HCT116 (cell line): ENCODE measurements around the gene ZC2HC1C. TPM values are rescaled to one million over a fixed set of nuclear protein-coding genes. Genes with fewer than 3 reads are reported as not detected.

Experiments used
- ATAC-seq: fragments of 200-7000 bp; cut with Tn5 transposase; 2 replicates; pipeline ENCODE4 v1.9.1; 2020; ENCODE audit warnings: mild to moderate bottlenecking, moderate library complexity
- BruUV-seq: library from RNA; stranded (reverse); fragments of 400-500 nt; replicated peaks from 2 replicates; lab custom pipeline; 2021; lab: Mats Ljungman, UMichigan
- CTCF ChIA-PET: fragments of 300-600 bp; sonication (Branson Sonifier 250); formaldehyde crosslinking; loops from one replicate; lab custom pipeline; 2021; ENCODE audit warnings: antibody characterized with exemption; lab: Charles Lee
- POLR2A ChIA-PET: fragments of 300-600, 350-600 bp; sonication (Branson Sonifier 250); formaldehyde crosslinking; loops from one replicate; lab custom pipeline; 2021; ENCODE audit warnings: antibody characterized with exemption; lab: Charles Lee
- RAD21 ChIA-PET, 2 experiments: fragments of 300-600 bp; sonication (Branson Sonifier 250); formaldehyde crosslinking; loops; one replicate each; lab custom pipeline; 2023; ENCODE audit warnings: low total read pairs in 2 of 2; ENCODE audit not compliant: uncharacterized antibody in 2 of 2, unreplicated experiment in 2 of 2, low non-redundant PET in 1 of 2; lab: Charles Lee
- DNase-seq: peaks from one replicate; pipeline ENCODE4 v3.0.0-alpha.2; 2010; ENCODE audit warnings: low read depth, low spot score
- H2AFZ ChIP-seq: fragments of 200-600 bp; shearing (Covaris generic), sonication (generic); 2 replicates; pipeline ENCODE4 v1.6.1; 2017; ENCODE audit warnings: low read depth, mixed run types, mixed read lengths, antibody characterized with exemption, low read length; ENCODE audit not compliant: poor library complexity, severe bottlenecking
- H3K27ac ChIP-seq: 2 replicates; pipeline ENCODE4 v1.5.1; 2012; ENCODE audit warnings: low read depth, low read length
- H3K27me3 ChIP-seq: fragments of 200-600 bp; sonication (generic); 2 replicates; pipeline ENCODE4 v1.6.1; 2016; ENCODE audit warnings: mixed run types, low read length, mixed read lengths; ENCODE audit not compliant: insufficient read depth
- H3K36me3 ChIP-seq, 2 experiments: fragments of 200-500 bp in 1 of 2; fragments of 200-600 bp in 1 of 2; sonication (Bioruptor generic) in 1 of 2; sonication (generic) in 1 of 2; 2 replicates each; pipeline versions ENCODE4 v1.5.1 to v1.6.1; 2014 to 2016; ENCODE audit warnings: low read length in 2 of 2, inconsistent platforms in 1 of 2, mixed read lengths in 1 of 2, mixed run types in 1 of 2; ENCODE audit not compliant: insufficient read depth in 2 of 2, control insufficient read depth in 1 of 2
- H3K4me1 ChIP-seq, 2 experiments: fragments of 200-600 bp in 1 of 2; sonication (generic) in 1 of 2; 2 replicates each; pipeline versions ENCODE4 v1.5.1 to v1.6.1; 2012 to 2017; ENCODE audit warnings: low read length in 2 of 2, inconsistent platforms in 1 of 2, mild to moderate bottlenecking in 1 of 2, mixed read lengths in 1 of 2, mixed run types in 1 of 2, moderate library complexity in 1 of 2; ENCODE audit not compliant: insufficient read depth in 2 of 2, control insufficient read depth in 1 of 2
- H3K4me2 ChIP-seq: fragments of 200-600 bp; sonication (generic); 2 replicates; pipeline ENCODE4 v1.6.1; 2017; ENCODE audit warnings: mixed run types, low read length, mixed read lengths
- H3K4me3 ChIP-seq, 2 experiments: fragments of 200-600 bp in 1 of 2; sonication (generic) in 1 of 2; replicated peaks in 1 of 2; 2 replicates each; pipeline ENCODE4 v1.5.1; 2011 to 2016; ENCODE audit warnings: low read length in 2 of 2, control low read depth in 1 of 2, low read depth in 1 of 2, mild to moderate bottlenecking in 1 of 2, mixed read lengths in 1 of 2, mixed run types in 1 of 2
- H3K79me2 ChIP-seq: fragments of 200-600 bp; sonication (generic); 2 replicates; pipeline ENCODE4 v1.6.1; 2017; ENCODE audit warnings: mild to moderate bottlenecking, mixed run types, low read length, moderate library complexity, mixed read lengths; ENCODE audit not compliant: insufficient read depth
- H3K9ac ChIP-seq: fragments of 200-600 bp; sonication (generic); 2 replicates; pipeline ENCODE4 v1.6.1; 2016; ENCODE audit warnings: low read length, mixed read lengths
- H3K9me2 ChIP-seq: fragments of 200-600 bp; sonication (generic), shearing (Covaris generic); 2 replicates; pipeline ENCODE4 v1.6.1; 2017; ENCODE audit warnings: mixed run types, mild to moderate bottlenecking, moderate library complexity; ENCODE audit not compliant: insufficient read depth
- H3K9me3 ChIP-seq, 2 experiments: fragments of 200-500 bp in 1 of 2; fragments of 200-600 bp in 1 of 2; sonication (Bioruptor generic) in 1 of 2; sonication (generic) in 1 of 2; 2 replicates each; pipeline ENCODE4 v1.6.1; 2014 to 2017; ENCODE audit warnings: low read length in 2 of 2, mixed read lengths in 2 of 2, inconsistent platforms in 1 of 2, low read depth in 1 of 2, mild to moderate bottlenecking in 1 of 2, mixed run types in 1 of 2, moderate library complexity in 1 of 2; ENCODE audit not compliant: control insufficient read depth in 1 of 2, insufficient read depth in 1 of 2
- H4K20me1 ChIP-seq: fragments of 200-600 bp; sonication (generic), shearing (Covaris generic); 2 replicates; pipeline ENCODE4 v1.6.1; 2017; ENCODE audit warnings: mixed run types, mild to moderate bottlenecking, moderate library complexity; ENCODE audit not compliant: insufficient read depth
- ATF3 ChIP-seq: IDR thresholded peaks from 2 replicates; pipeline ENCODE4 v1.6.1; 2012
- CBX3 ChIP-seq: IDR thresholded peaks from 2 replicates; pipeline ENCODE4 v1.6.1; 2012; ENCODE audit warnings: low read depth
- CEBPB ChIP-seq: IDR thresholded peaks from 2 replicates; pipeline ENCODE4 v1.6.1; 2012; ENCODE audit warnings: low read depth
- EGR1 ChIP-seq: IDR thresholded peaks from 2 replicates; pipeline ENCODE4 v1.6.1; 2012; ENCODE audit warnings: low read depth
- ELF1 ChIP-seq: IDR thresholded peaks from 2 replicates; pipeline ENCODE4 v1.6.1; 2012; ENCODE audit warnings: low read depth, borderline replicate concordance
- EZH2phosphoT487 ChIP-seq: fragments of 200-600 bp; IDR thresholded peaks from 2 replicates; pipeline ENCODE4 v1.6.1; 2018; ENCODE audit warnings: antibody characterized with exemption, borderline replicate concordance
- FOSL1 ChIP-seq: IDR thresholded peaks from 2 replicates; pipeline ENCODE4 v1.6.1; 2012; ENCODE audit warnings: low read depth
- JUND ChIP-seq: IDR thresholded peaks from 2 replicates; pipeline ENCODE4 v1.6.1; 2012
- POLR2A ChIP-seq: IDR thresholded peaks from 2 replicates; pipeline ENCODE4 v1.7.0; 2011; ENCODE audit warnings: borderline replicate concordance; ENCODE audit not compliant: insufficient read depth, insufficient read length; ENCODE audit errors: extremely low read depth
- POLR2AphosphoS5 ChIP-seq: IDR thresholded peaks from 2 replicates; pipeline ENCODE4 v1.6.1; 2011; ENCODE audit warnings: mild to moderate bottlenecking, low read depth, low read length, moderate library complexity
- REST ChIP-seq: IDR thresholded peaks from 2 replicates; pipeline ENCODE4 v1.6.1; 2012; ENCODE audit warnings: low read depth
- SIN3A ChIP-seq: IDR thresholded peaks from 2 replicates; pipeline ENCODE4 v1.6.1; 2012; ENCODE audit warnings: low read depth
- SP1 ChIP-seq: IDR thresholded peaks from 2 replicates; pipeline ENCODE4 v1.6.1; 2012; ENCODE audit warnings: low read depth
- SRF ChIP-seq: IDR thresholded peaks from 2 replicates; pipeline ENCODE4 v1.6.1; 2012; ENCODE audit warnings: low read depth
- TCF7L2 ChIP-seq: IDR thresholded peaks from 2 replicates; pipeline ENCODE4 v1.7.0; 2011; ENCODE audit warnings: borderline replicate concordance, inconsistent platforms; ENCODE audit not compliant: insufficient read depth, insufficient read length; ENCODE audit errors: extremely low read depth
- ZBTB33 ChIP-seq: IDR thresholded peaks from 2 replicates; pipeline ENCODE4 v1.6.1; 2011; ENCODE audit warnings: mild to moderate bottlenecking, low read length, moderate library complexity; ENCODE audit not compliant: insufficient replicate concordance; ENCODE audit errors: extremely low read depth
- ZFX ChIP-seq: fragments of 450-650 bp; IDR thresholded peaks from 2 replicates; pipeline ENCODE4 v1.6.1; 2017
- ZNF274 ChIP-seq: fragments of 200-500 bp; sonication (Bioruptor generic); IDR thresholded peaks from 2 replicates; pipeline ENCODE4 v1.6.1; 2014; ENCODE audit warnings: mild to moderate bottlenecking, low read depth, low read length, inconsistent platforms
- intact Hi-C: fragments of 100-400 bp; cut with micrococcal nuclease; formaldehyde crosslinking; loops from 2 replicates; pipeline ENCODE4 v1.10.0; 2022
- total RNA-seq: library from RNA; stranded (reverse); gene quantifications from one replicate; pipeline ENCODE4 v1.2.1, GENCODE V29; 2021; ENCODE audit not compliant: unreplicated experiment
- TF ChIP-seq, protein P1 (sequence below), 3 experiments: fragments of 200-600 bp in 1 of 3; sonication (generic) in 1 of 3; IDR thresholded peaks in 2 of 3; conservative IDR thresholded peaks in 1 of 3; 2 replicates each; pipeline ENCODE4 v1.5.1; 2012 to 2017; ENCODE audit warnings: low read depth in 2 of 3, low read length in 2 of 3, antibody characterized with exemption in 1 of 3, borderline replicate concordance in 1 of 3, control low read depth in 1 of 3, mild to moderate bottlenecking in 1 of 3, mixed read lengths in 1 of 3, mixed run types in 1 of 3, moderate library complexity in 1 of 3; ENCODE audit not compliant: insufficient read depth in 1 of 3
- TF ChIP-seq, protein P2 (sequence below): IDR thresholded peaks from 2 replicates; pipeline ENCODE4 v1.6.1; 2012

ZC2HC1C gene
- total RNA-seq, 1 experiment from 2014 or later = 0.98 TPM

GRCh38 chr14:75096959-75097358 is 27.5 kb downstream of the ZC2HC1C start:
- H3K9ac ChIP-seq = no peak overlapping the region
- no peak overlapping the region for H2AFZ ChIP-seq
- no peak overlapping the region for H3K4me3 ChIP-seq
- no peak for DNase-seq
- no peaks in the 10 kb centered on the region for H3K9me2 ChIP-seq
- H3K27me3 ChIP-seq = no peaks in the 10 kb centered on the region
- H3K79me2 ChIP-seq = no peaks in the 10 kb centered on the region
- CTCF ChIA-PET = no interaction called here
- no peak for ATAC-seq
- TF ChIP-seq SRF (no peak), ZBTB33 (no peak), ZFX (no peak), ELF1 (no peak), EGR1 (no peak), SP1 (no peak), TCF7L2 (no peak), CBX3 (no peak), SIN3A (no peak), ZNF274 (no peak), ATF3 (no peak), CEBPB (no peak), POLR2A (no peak), JUND (no peak), POLR2AphosphoS5 (no peak), REST (no peak), FOSL1 (no peak), EZH2phosphoT487 (no peak)
- TF ChIP-seq, protein P1, sequence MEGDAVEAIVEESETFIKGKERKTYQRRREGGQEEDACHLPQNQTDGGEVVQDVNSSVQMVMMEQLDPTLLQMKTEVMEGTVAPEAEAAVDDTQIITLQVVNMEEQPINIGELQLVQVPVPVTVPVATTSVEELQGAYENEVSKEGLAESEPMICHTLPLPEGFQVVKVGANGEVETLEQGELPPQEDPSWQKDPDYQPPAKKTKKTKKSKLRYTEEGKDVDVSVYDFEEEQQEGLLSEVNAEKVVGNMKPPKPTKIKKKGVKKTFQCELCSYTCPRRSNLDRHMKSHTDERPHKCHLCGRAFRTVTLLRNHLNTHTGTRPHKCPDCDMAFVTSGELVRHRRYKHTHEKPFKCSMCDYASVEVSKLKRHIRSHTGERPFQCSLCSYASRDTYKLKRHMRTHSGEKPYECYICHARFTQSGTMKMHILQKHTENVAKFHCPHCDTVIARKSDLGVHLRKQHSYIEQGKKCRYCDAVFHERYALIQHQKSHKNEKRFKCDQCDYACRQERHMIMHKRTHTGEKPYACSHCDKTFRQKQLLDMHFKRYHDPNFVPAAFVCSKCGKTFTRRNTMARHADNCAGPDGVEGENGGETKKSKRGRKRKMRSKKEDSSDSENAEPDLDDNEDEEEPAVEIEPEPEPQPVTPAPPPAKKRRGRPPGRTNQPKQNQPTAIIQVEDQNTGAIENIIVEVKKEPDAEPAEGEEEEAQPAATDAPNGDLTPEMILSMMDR (IDR thresholded peaks at IDR 0.05 in 2 of 3, conservative IDR thresholded peaks at IDR 0.05 in 1 of 3; ENCODE audit: borderline replicate concordance in 1 of 3, insufficient read depth in 1 of 3, low read depth in 2 of 3, low read length in 2 of 3) = no peak
- TF ChIP-seq, protein P2, sequence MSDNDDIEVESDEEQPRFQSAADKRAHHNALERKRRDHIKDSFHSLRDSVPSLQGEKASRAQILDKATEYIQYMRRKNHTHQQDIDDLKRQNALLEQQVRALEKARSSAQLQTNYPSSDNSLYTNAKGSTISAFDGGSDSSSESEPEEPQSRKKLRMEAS = no peak
- BruUV-seq = no TSS peak
- H3K9me3 ChIP-seq = no peaks in the 10 kb centered on the region
- no peaks in the 10 kb centered on the region for H3K4me1 ChIP-seq
- peaks cover 31 to 53% of the 10 kb centered on the region in 2 experiments for H3K36me3 ChIP-seq
- POLR2A ChIA-PET = no interaction called here
- intact Hi-C loops = no loop called here
- H4K20me1 ChIP-seq = no peaks in the 10 kb centered on the region
- H3K27ac ChIP-seq = no peak overlapping the region
- no peak overlapping the region for H3K4me2 ChIP-seq
- RAD21 ChIA-PET = no interaction called here
